Neuron (in vitro differentiated cells): Measurements from ENCODE around the gene MRPS12.
A peak's percentile ranks its signal among the peaks of the same experiment; 100 is the strongest.

Source experiments
- H2AFZ ChIP-seq: one replicate; pipeline ENCODE4 v1.6.1; 2013; ENCODE audit warnings: low read depth, mild to moderate bottlenecking, inconsistent platforms, low read length, moderate library complexity
- H3K27me3 ChIP-seq: one replicate; pipeline ENCODE4 v1.6.1; 2013; ENCODE audit warnings: low read length; ENCODE audit not compliant: insufficient read depth
- H3K36me3 ChIP-seq: one replicate; pipeline ENCODE4 v1.6.1; 2013; ENCODE audit warnings: low read length; ENCODE audit not compliant: insufficient read depth
- H3K4me1 ChIP-seq: one replicate; pipeline ENCODE4 v1.6.1; 2013; ENCODE audit warnings: low read length; ENCODE audit not compliant: insufficient read depth
- H3K4me3 ChIP-seq: 2 replicates; pipeline ENCODE4 v1.5.1; 2013; ENCODE audit warnings: mild to moderate bottlenecking, low read length, moderate library complexity
- H3K9me3 ChIP-seq: one replicate; pipeline ENCODE4 v1.6.1; 2013; ENCODE audit warnings: low read length

MRPS12 gene

GRCh38 chr19:38917516-38917915, 13.2 kb upstream of the MRPS12 start:
- Histone ChIP-seq H3K27me3 (no peaks in the 10 kb centered on the region), H3K4me1 (no peaks in the 10 kb centered on the region), H3K4me3 (no peak overlapping the region), H3K9me3 (no peaks in the 10 kb centered on the region), H2AFZ (no peak overlapping the region), H3K36me3 (peaks cover 12% of the 10 kb centered on the region)

- no peak overlapping the region for H3K4me3 ChIP-seq
- H3K27me3 ChIP-seq = no peaks in the 10 kb centered on the region
- peaks cover 13% of the 10 kb centered on the region for H3K36me3 ChIP-seq
- no peaks in the 10 kb centered on the region for H3K4me1 ChIP-seq
- no peaks in the 10 kb centered on the region for H3K9me3 ChIP-seq
- no peak overlapping the region for H2AFZ ChIP-seq
These were observed 12.7 kb upstream of the MRPS12 start for GRCh38 chr19:38917921-38918491.

- Histone ChIP-seq H3K9me3 (no peaks in the 10 kb centered on the region), H2AFZ (no peak overlapping the region), H3K27me3 (no peaks in the 10 kb centered on the region), H3K4me1 (no peaks in the 10 kb centered on the region), H3K4me3 (no peak overlapping the region), H3K36me3 (peaks cover 13% of the 10 kb centered on the region)
These were observed 12.2 kb upstream of the MRPS12 start for GRCh38 chr19:38918526-38918925.

- no peak overlapping the region for H3K4me3 ChIP-seq
- no peaks in the 10 kb centered on the region for H3K4me1 ChIP-seq
- no peaks in the 10 kb centered on the region for H3K9me3 ChIP-seq
- no peak overlapping the region for H2AFZ ChIP-seq
- peaks cover 18% of the 10 kb centered on the region for H3K36me3 ChIP-seq
- H3K27me3 ChIP-seq = no peaks in the 10 kb centered on the region
These were observed 10.7 kb upstream of the MRPS12 start for GRCh38 chr19:38919837-38920601.

GRCh38 chr19:38920602-38921419, 9.9 kb upstream of the MRPS12 start:
- Histone ChIP-seq H3K27me3 (no peaks in the 10 kb centered on the region), H3K9me3 (no peaks in the 10 kb centered on the region), H3K36me3 (peaks cover 25% of the 10 kb centered on the region), H2AFZ (no peak overlapping the region), H3K4me1 (no peaks in the 10 kb centered on the region), H3K4me3 (no peak overlapping the region)

GRCh38 chr19:38921420-38922274, 9.1 kb upstream of the MRPS12 start:
- Histone ChIP-seq H3K36me3 (peaks cover 25% of the 10 kb centered on the region), H3K4me3 (no peak overlapping the region), H3K4me1 (no peaks in the 10 kb centered on the region), H3K27me3 (no peaks in the 10 kb centered on the region), H2AFZ (no peak overlapping the region), H3K9me3 (no peaks in the 10 kb centered on the region)

- Histone ChIP-seq H3K36me3 (peaks cover 25% of the 10 kb centered on the region), H3K4me1 (no peaks in the 10 kb centered on the region)
These were observed 8.3 kb upstream of the MRPS12 start for GRCh38 chr19:38922482-38922881.

GRCh38 chr19:38924388-38924787, 6.4 kb upstream of the MRPS12 start:
- no peak overlapping the region for H2AFZ ChIP-seq
- no peaks in the 10 kb centered on the region for H3K27me3 ChIP-seq
- peaks cover 27% of the 10 kb centered on the region for H3K36me3 ChIP-seq
- no peak overlapping the region for H3K4me3 ChIP-seq
- no peaks in the 10 kb centered on the region for H3K9me3 ChIP-seq
- no peaks in the 10 kb centered on the region for H3K4me1 ChIP-seq

More at GRCh38 chr19:38922482-38922881, 8.3 kb upstream of the MRPS12 start:
- H2AFZ ChIP-seq = no peak overlapping the region
- H3K9me3 ChIP-seq = no peaks in the 10 kb centered on the region
- H3K4me3 ChIP-seq = no peak overlapping the region
- no peaks in the 10 kb centered on the region for H3K27me3 ChIP-seq

GRCh38 chr19:38928391-38929001, 2.2 kb upstream of the MRPS12 start:
- Histone ChIP-seq H3K36me3 (peaks cover 26% of the 10 kb centered on the region), H3K27me3 (no peaks in the 10 kb centered on the region), H3K4me1 (peaks cover 11% of the 10 kb centered on the region), H3K9me3 (no peaks in the 10 kb centered on the region), H2AFZ (no peak overlapping the region), H3K4me3 (no peak overlapping the region)

GRCh38 chr19:38929929-38930775, 592 bp upstream of the MRPS12 start, which contains the start of gene SARS2:
Gene SARS2 (minus strand): TSS chr19:38930763. CDS start chr19:38930736, 27 bp downstream.
- Histone ChIP-seq H2AFZ (peak within 1 kb of the TSS; percentile 79), H3K4me1 (peaks cover 11% of the 10 kb centered on the region), H3K27me3 (no peaks in the 10 kb centered on the region), H3K4me3 (peak within 1 kb of the TSS; percentile 90), H3K36me3 (peaks cover 23% of the 10 kb centered on the region), H3K9me3 (peaks cover 4% of the 10 kb centered on the region)

GRCh38 chr19:38931521-38931793, 713 bp downstream of the MRPS12 start:
- Histone ChIP-seq H3K36me3 (peaks cover 18% of the 10 kb centered on the region), H3K4me3 (peak overlapping the region; percentile 90), H3K9me3 (peaks cover 4% of the 10 kb centered on the region), H2AFZ (no peak overlapping the region), H3K4me1 (peaks cover 11% of the 10 kb centered on the region), H3K27me3 (no peaks in the 10 kb centered on the region)
